ENCODE results near the gene OSBPL5. TPM values are rescaled to one million over a fixed set of nuclear protein-coding genes. Genes with fewer than 3 reads are reported as not detected.

OSBPL5 gene
- total RNA-seq, 4 donors from 2014 or later: 43.4 to 75.2 (median 56.8) TPM

DNA sequence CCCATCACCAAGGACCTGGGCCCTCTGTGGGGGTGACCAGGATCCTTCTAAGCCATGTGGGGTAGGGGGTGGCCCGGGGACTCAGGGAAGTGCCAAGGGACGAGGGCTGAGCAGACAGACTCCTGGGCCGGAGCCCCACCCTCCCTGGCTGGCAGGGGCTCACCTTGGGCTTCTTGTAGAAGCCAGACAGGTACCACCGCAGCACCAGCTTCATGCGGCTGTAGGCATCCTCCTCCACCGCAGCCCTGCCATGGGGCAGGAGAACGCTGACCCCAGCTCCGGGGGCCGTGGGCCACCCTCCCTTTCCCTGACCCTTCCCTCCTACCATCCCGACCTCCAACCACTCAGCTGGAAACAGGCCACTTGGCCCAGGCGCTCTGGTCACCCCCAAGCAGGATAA is 62.0 kb downstream of the OSBPL5 start:
- no peaks in the 10 kb centered on the region for H3K27me3 ChIP-seq
- H3K36me3 ChIP-seq: peaks cover 79% of the 10 kb centered on the region
- DNase-seq (ENCODE audit: low spot score in 2 of 2): peak; percentile 61 to 76
- TF ChIP-seq EP300 (IDR thresholded peaks at IDR 0.05) (no peak), POLR2A (IDR thresholded peaks at IDR 0.05) (no peak), POLR2AphosphoS5 (IDR thresholded peaks at IDR 0.05) (no peak)
- TF ChIP-seq, protein P1, sequence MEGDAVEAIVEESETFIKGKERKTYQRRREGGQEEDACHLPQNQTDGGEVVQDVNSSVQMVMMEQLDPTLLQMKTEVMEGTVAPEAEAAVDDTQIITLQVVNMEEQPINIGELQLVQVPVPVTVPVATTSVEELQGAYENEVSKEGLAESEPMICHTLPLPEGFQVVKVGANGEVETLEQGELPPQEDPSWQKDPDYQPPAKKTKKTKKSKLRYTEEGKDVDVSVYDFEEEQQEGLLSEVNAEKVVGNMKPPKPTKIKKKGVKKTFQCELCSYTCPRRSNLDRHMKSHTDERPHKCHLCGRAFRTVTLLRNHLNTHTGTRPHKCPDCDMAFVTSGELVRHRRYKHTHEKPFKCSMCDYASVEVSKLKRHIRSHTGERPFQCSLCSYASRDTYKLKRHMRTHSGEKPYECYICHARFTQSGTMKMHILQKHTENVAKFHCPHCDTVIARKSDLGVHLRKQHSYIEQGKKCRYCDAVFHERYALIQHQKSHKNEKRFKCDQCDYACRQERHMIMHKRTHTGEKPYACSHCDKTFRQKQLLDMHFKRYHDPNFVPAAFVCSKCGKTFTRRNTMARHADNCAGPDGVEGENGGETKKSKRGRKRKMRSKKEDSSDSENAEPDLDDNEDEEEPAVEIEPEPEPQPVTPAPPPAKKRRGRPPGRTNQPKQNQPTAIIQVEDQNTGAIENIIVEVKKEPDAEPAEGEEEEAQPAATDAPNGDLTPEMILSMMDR (IDR thresholded peaks at IDR 0.05): no peak
- H3K9me3 ChIP-seq: no peaks in the 10 kb centered on the region
- WGBS: 62% methylated on average over 6 of the region's 11 CpGs
- no peaks in the 10 kb centered on the region for H3K4me1 ChIP-seq
- H3K27ac ChIP-seq: no peak overlapping the region
- no peak overlapping the region for H3K4me3 ChIP-seq

DNA sequence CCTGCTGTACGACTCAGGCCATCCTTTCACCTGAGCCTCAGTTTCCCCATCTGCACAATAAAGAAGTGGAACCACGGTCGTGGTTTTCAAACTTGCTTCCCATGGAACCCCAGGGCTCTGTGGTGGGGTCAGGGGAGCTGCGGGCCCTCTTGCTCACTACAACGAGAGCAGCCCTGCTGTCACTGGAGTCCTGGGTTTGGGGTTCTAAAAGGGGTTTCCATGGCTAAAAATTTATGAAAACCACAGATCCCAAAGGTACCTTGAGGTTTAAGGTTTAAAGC is 62.5 kb downstream of the OSBPL5 start:
- Histone ChIP-seq H3K27ac (no peak overlapping the region), H3K27me3 (no peaks in the 10 kb centered on the region), H3K9me3 (no peaks in the 10 kb centered on the region), H3K36me3 (peaks cover 74% of the 10 kb centered on the region), H3K4me3 (no peak overlapping the region), H3K4me1 (no peaks in the 10 kb centered on the region)
- DNase-seq (ENCODE audit: low spot score in 2 of 2): peak; percentile 31 to 44
- TF ChIP-seq EP300 (IDR thresholded peaks at IDR 0.05) (no peak), POLR2AphosphoS5 (IDR thresholded peaks at IDR 0.05) (no peak), POLR2A (IDR thresholded peaks at IDR 0.05) (no peak)
- TF ChIP-seq, protein P1 (IDR thresholded peaks at IDR 0.05): no peak
- 87% methylated on average over 5 of the region's 5 CpGs for WGBS

DNA sequence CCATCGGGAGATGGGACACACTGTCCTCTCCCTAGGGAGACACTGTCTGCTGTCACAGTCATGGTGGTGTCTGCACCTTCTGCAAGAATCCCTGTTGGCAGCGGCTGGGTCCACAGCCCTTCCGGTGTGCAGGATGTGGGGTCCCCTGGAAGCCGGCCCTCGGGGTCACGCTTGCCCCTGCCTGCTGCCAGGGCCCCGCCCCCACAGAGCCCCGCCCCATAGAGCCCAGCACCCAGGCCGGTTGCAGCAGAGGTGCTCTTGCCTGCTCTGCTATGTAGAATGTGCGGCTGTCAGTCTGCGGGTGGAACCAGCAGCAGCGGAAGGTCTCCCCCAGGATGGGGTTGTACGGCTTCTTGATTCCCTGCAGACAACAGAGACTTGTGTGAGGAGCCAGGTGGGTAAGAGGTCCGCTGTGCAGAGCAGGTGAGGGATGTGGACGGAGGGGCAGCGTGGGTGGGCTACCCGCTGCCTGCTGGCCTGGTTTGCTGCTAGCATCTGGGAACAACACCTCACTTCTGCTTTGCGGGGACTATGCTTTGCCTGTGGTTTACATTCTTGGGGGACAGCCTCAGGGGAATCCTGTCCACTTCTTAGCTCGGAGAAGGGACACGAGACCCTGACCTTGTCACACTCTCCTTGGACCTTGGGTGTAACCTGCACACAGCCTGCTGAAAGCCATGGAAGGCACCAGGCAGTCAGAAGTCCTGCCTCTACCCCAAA is 63.0 kb downstream of the OSBPL5 start:
- peak; percentile 62 to 67 for DNase-seq (ENCODE audit: low spot score in 2 of 2)
- TF ChIP-seq EP300 (IDR thresholded peaks at IDR 0.05): no peak
- TF ChIP-seq POLR2AphosphoS5 (IDR thresholded peaks at IDR 0.05): no peak
- TF ChIP-seq, protein P1 (IDR thresholded peaks at IDR 0.05): no peak
- no peak for TF ChIP-seq POLR2A (IDR thresholded peaks at IDR 0.05)
- no peaks in the 10 kb centered on the region for H3K4me1 ChIP-seq
- H3K9me3 ChIP-seq: no peaks in the 10 kb centered on the region
- H3K27ac ChIP-seq: no peak overlapping the region
- no CpG with 5 or more reads among the region's 20 CpGs for WGBS
- H3K36me3 ChIP-seq: peaks cover 71% of the 10 kb centered on the region
- H3K27me3 ChIP-seq: no peaks in the 10 kb centered on the region
- no peak overlapping the region for H3K4me3 ChIP-seq

DNA sequence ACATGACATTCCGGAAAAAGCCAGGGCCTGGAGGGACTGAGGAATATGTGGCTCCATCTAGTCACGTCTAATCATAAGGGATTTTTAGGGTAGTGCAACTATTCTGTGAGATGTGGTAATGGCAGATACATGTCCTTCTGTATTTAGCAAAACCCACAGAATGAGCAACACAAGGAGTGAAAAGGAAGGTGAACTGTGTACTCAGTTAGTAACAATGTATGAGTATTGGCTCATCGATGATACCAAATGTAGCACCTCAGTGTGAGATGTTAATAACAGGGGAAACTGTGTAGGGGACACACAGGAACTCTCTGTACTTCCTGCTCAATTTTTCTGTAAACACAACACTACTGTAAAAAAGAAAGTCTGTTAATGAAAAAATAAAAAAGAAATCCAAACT is 65.9 kb downstream of the OSBPL5 start:
- Histone ChIP-seq H3K27me3 (no peaks in the 10 kb centered on the region), H3K27ac (no peak overlapping the region), H3K4me3 (no peak overlapping the region), H3K4me1 (peaks cover 10% of the 10 kb centered on the region), H3K9me3 (no peaks in the 10 kb centered on the region), H3K36me3 (peaks cover 56% of the 10 kb centered on the region)
- WGBS: 81% methylated on average over 3 of the region's 3 CpGs
- DNase-seq (ENCODE audit: low spot score in 2 of 2): peak in 1 of 2 donors; percentile 49
- TF ChIP-seq POLR2AphosphoS5 (IDR thresholded peaks at IDR 0.05): no peak
- no peak for TF ChIP-seq POLR2A (IDR thresholded peaks at IDR 0.05)
- TF ChIP-seq, protein P1 (IDR thresholded peaks at IDR 0.05): no peak
- no peak for TF ChIP-seq EP300 (IDR thresholded peaks at IDR 0.05)

DNA sequence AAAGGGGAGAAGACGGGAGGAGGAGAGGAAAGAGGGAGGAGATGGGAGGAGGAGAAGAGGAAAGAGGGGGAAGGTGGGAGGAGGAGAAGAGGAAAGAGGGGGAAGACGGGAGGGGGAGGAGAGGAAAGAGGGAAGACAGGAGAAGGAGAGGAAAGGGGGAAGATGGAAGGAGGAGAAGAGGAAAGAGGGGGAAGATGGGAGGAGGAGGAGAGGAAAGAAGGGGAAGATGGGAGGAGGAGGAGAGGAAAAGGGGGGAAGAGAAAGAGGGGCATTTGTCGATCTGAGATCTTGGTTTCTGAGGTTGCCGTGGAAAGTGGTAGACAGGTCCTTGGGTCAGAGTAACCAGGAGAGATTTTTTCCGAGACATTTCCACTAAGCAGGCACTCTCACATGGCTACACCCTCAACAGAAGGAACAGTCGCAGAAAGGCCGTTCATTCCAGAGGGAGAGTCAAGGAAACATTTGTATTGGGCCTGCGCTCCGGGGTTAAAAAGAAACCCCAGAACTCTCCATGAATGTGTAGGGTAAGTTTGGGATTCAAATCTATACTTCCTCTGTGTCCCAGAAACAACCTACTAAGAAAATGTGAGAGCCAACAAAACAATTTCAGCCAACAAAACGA is 68.1 kb downstream of the OSBPL5 start:
- no peaks in the 10 kb centered on the region for H3K9me3 ChIP-seq
- H3K27me3 ChIP-seq: no peaks in the 10 kb centered on the region
- H3K36me3 ChIP-seq: peaks cover 60% of the 10 kb centered on the region
- H3K4me1 ChIP-seq: peaks cover 11% of the 10 kb centered on the region
- H3K27ac ChIP-seq: no peak overlapping the region
- WGBS: 86% methylated on average over 10 of the region's 10 CpGs
- peak in 1 of 2 donors; percentile 8 for DNase-seq (ENCODE audit: low spot score in 2 of 2)
- TF ChIP-seq, protein P1 (IDR thresholded peaks at IDR 0.05): no peak
- TF ChIP-seq POLR2AphosphoS5 (IDR thresholded peaks at IDR 0.05) (no peak), EP300 (IDR thresholded peaks at IDR 0.05) (no peak), POLR2A (IDR thresholded peaks at IDR 0.05) (no peak)
- no peak overlapping the region for H3K4me3 ChIP-seq
